GM19324 (cell line): Measurements from ENCODE around the gene SEMA4D.

Experiments used
- ATAC-seq: cut with Tn5 transposase; IDR thresholded peaks from one replicate; pipeline ENCODE4 v1.9.1; 2021; ENCODE audit warnings: mild to moderate bottlenecking, moderate library complexity; ENCODE audit not compliant: unreplicated experiment, low FRiP score

The SEMA4D gene, protein sequence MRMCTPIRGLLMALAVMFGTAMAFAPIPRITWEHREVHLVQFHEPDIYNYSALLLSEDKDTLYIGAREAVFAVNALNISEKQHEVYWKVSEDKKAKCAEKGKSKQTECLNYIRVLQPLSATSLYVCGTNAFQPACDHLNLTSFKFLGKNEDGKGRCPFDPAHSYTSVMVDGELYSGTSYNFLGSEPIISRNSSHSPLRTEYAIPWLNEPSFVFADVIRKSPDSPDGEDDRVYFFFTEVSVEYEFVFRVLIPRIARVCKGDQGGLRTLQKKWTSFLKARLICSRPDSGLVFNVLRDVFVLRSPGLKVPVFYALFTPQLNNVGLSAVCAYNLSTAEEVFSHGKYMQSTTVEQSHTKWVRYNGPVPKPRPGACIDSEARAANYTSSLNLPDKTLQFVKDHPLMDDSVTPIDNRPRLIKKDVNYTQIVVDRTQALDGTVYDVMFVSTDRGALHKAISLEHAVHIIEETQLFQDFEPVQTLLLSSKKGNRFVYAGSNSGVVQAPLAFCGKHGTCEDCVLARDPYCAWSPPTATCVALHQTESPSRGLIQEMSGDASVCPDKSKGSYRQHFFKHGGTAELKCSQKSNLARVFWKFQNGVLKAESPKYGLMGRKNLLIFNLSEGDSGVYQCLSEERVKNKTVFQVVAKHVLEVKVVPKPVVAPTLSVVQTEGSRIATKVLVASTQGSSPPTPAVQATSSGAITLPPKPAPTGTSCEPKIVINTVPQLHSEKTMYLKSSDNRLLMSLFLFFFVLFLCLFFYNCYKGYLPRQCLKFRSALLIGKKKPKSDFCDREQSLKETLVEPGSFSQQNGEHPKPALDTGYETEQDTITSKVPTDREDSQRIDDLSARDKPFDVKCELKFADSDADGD

DNA sequence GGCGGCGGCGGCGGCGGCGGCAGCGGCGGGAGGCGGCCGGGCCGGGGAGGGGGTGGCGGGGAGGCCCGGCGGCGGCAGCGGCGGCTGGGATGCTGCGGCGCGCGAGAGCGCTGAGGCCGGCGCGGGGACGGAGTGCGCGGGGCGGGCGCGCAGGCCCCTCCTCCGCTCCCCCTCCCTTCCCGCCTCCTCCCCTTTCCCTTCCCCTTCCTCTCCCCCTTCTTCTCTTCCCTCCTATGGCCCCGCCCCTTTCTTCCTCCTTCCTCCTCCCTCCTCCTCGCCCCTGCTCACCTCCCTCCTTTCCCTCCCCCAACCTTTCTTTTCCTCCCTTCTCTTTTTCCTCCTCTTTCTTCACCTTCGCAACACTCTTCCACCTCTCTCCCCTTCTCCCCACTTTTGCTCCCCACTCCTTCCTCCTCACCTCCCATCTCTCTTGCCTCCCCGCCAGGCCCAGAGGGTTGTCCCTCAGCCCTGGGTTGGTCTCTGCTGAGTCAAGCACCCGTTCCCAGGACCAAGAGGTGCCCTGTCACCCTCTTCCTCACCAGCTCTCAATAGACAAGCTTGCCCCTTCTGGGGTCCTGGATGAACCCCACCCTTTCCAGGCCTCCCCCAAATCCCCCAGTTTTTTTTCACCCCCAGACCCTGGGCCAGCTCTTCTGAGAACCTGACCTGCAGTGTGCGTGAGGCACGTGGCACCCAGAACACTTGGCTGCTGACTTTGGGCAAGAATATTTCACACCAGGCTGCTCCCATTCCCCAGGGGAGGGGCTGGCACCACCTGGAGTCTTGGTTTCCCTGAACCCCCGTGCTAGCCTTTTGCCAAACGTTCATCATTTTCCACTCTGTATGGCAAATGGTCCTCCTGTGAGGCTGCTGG is at the start of gene SEMA4D:
TSS of gene SEMA4D (minus strand) at position 136 of the 874 bp plus-strand sequence. CDS start 92,657 bp downstream, outside the sequence.
- ATAC-seq: no peak

DNA sequence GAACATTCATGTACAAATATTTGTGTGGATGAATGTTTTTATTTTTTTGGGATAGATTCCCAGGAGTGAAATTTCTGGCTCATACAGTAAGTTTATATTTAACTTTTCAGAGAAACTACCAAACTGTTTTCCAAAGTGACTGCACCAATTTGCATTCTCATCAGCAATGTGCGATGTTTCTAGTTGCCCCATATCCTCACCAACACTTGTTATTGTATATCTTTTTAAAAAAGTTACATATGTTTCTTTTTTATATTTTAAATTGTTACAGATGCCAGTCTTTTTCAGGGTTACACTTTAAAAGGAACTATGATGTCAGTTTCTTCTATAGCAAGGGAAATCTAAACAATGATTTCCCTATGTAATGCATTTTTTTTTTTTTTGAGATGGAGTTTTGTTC is 49.1 kb upstream of the SEMA4D start:
- ATAC-seq: no peak

DNA sequence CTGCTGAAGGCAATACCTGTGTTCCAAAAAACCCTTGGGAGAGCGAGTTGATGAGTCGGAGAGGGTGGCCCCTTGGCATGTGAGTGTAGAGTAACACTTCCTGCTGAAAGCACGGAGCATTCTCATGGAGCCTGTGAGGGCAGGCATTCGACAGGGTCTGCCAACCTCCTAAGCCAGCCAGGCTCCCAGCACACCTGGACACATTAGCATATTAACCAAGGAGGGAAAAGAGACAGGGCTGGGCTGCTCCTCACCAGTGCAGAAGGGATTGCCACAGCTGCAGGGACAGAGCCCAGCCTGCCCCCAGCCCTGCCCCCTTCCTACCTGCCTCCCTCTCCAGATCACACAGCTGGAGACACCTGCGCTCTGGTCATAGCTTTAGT is 46.4 kb upstream of the SEMA4D start:
- no peak for ATAC-seq

DNA sequence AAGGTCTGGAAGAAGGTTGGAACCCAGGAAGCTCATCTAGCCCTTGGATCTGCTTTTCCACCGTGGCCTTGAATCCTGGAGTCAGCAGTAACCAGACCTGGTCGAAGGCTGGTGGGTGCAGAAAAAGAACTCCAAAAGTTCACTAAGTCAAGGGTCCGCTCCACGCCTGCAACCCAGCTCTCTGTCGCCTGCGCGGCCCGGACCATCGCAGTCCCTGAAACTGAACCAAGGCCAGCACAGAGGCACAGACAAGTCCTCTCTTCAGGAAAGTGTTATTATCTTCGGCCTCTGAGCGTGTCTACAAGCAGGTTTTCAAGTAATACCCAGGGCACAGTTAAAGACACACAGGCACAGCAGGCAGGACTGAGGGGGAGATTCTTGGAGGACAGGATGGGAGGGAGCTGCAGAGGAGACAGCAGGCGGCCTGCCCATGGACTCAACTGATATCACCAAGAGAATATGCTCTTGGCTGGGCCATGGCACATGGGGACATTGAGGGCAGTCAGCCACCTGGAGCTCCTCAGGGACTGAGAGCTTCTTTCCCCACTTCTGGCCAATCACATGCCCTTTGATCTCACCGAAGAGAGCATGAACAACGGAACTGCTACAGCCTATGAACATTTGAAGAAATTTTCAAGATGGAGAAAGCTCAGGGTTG is 45.8 kb upstream of the SEMA4D start:
- ATAC-seq: no peak

DNA sequence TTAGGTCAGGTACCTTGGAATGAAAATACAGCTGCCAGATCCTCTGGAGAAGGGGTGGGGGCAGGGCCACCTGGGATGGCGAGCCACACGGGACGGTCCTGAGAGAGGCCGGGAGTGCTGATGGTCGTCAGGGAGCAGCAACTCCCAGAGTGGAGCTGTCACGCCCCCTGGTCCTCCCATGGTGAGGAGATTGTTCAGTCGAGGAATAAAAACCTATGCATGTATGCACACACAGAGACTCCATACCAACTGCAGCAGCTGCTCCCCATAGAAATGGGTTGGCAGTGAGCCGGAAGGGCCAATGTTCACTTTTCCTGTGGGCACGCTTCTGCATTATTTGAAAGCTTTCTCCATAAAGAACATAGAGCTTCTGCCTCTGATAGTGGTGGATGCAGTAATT is 45.2 kb upstream of the SEMA4D start:
- ATAC-seq: no peak

DNA sequence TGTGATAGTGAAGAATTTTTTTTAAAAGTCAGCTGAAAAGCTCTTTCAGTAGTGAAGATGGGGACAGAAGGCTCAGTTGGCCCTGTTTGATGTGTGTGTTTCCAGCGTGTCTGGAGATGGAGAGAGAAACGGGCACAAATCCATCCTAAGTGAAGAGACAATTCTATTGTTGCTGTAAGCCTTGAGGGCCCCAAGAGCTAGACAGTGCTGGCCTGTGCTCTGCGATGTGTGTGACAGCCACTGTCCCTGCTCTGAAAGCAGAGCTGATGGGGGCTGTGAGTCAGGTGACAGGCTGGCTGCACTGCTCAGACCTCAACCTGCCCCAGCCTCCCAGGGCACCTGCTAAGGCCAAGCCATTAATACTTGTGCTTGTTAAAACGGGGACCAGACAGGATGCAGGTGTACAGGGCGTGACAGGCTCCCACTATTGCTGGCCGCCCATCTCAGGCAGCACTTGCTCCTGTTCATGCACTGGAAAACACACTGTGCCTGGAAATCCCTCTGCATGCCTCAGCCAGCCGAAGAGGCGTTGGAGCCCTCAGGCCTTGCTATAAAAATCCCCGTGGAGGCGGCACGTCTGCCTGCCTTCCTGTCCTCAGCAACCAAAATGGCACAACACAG is 44.6 kb upstream of the SEMA4D start:
- ATAC-seq: no peak

DNA sequence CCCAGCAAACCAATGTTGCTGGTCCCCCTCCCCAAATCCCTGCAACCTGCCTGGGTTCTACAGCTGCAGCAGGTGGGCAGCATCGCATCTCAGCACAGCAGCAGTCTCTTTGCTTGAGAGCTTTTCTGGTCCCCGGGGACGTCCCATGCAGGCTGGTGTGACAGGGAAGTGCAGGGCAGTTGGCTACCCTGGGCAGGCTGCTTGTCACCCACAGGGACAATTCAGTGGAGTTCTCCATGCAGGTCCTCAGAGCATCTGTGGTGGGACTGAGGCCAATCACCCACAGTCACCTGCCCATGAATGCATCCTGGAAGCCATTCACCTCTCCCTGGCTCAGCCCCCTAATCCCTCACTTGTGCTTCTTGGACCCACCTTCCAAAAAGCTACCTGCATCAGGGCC is 43.9 kb upstream of the SEMA4D start:
- ATAC-seq: no peak

DNA sequence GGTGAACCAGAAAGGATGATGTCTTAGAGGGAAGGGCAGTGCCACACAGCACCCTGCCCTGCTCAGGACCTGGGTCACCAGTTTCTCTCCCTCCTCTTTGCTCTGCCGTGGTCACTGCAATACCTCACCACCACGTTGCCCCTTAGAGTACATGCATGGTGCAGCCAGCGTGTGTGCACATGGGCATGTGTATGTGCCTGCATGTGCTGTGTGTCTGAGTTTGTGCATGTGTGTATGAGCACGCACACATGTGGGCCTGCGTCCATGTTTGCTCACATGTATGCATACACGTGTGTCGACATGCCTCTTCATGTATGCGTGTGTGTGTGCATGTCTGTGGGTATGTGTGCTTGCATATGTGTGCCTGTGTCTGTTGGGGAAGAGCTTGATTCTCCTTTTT is 41.5 kb upstream of the SEMA4D start:
- no peak for ATAC-seq

DNA sequence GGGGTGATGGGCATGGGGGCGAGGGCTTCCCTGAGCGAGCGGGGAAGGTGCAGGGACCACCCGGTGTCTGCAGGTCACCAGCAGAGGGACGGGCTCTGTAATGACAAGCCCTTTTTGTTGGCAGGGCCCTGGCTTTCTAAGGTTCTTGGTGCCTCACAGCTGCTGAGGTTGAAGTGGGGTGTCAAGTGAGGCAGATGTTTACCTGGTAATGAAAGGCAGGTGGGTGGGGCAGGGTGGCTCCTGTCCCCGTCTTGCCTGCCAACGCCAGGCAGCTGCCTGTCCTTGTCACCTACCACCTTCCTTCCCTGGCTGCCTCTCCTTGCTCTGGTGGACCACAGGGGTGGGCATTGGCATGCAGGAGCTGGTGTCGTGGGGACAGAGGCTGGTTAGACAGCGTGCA is 41.0 kb upstream of the SEMA4D start:
- no peak for ATAC-seq

DNA sequence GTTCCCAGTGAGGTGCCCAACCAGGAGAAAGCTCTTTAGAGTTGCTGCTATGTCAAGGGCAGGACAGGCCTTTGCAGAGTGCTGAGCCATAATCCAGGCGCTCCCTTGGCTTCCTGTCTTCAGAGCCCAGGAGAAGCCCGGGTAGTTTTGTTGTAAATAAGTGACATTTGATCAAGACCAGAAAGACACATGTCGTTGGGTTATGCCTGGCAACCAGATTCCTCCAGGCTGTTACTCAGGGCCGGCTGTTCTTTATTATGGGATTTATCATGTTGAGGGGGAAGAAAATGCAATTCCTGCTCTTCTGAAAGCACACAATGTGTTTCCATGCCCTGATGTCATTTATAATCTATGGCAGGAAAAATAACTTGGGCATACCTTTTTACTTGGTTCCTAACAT is 39.3 kb upstream of the SEMA4D start:
- no peak for ATAC-seq

DNA sequence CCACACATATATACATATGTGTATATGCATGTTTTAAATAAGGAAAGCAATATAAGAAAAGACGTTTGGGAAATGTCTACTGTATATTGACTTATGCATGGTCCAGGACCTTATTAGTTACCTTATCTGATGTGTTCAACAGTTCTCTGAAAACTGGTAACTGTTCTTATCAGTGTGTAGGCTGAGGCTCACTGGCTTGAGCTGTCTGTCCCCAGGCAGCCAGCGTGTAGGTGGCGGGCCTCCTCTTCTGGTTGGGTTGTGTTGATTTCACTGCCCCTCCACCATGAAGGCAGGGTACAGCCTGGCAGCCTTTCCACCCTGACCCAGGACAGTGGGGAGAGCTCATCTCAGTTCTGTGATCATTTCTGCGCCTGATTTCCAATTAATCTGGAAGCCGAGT is 38.7 kb upstream of the SEMA4D start:
- ATAC-seq: no peak

DNA sequence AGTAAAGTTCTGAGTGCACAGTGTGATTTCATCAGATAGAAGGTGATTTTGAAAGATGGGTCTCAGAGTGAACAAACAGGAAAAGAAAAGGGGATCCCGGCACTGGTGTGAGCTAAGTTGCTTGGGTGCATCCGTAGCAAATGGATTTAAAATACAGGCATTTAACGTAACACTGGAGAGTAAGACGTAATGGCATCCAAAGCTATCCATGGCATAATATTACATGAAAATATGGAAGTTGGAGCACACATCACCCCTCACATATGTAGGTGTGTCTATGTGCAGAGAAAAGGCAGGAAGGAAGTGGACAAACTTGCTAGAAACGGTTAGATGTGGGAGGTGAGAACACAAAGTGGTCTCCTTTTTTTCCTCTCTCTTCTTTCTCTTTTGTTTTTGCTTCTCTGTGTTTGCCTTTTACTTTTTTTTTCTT is 38.2 kb upstream of the SEMA4D start:
- no peak for ATAC-seq

DNA sequence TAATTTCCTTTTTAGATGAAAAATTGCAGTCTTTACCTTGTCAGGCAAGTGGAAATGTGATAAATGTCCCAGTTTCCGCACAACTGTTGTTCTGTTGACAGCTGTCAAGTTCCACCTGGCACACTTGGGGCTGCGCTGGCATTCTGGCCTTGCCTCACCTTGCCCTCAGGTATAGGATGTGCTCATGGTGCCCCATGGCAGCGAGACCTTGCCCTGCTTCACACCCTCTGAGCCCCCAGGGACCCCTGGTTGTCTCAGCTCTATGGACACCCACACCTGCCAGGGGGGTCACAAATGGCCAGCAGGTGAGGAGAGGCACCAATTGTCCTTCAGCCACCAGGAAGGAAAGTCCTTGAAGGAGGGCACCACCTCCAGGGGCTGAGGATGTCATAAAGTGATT is 37.5 kb upstream of the SEMA4D start:
- no peak for ATAC-seq

DNA sequence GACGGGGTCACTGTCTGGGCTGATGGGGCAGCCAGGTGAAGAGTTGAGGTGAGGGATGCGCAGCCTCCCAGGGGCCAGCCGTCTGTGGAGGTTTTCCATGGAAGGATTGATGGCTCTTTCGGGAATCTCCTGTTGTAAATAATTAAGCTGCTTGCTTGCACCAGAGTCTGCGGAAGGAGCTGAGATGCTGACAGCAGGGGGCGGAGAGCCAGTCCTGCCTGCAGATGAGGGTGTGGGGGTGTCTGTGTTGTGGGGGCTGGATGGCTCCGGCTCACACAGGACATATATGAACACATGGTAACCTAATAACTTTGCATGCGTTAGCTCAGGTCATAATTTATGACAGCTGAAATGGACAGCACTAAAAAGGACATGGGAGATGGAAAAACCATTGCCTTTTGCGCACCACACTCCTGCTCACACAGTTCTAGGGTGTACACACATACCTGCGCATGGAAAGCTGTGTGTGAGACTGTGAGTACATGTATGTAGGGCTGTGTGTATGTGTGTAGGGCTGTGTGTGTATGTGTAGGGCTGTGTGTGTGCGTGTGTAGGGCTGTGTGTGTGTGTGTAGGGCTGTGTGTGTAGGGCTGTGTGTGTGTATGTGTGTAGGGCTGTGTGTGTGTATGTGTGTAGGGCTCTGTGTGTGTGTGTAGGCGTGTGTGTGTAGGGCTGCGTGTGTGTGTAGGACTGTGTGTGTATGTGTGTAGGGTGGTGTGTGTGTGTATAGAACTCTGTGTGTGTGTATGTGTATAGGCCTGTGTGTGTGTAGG is 36.8 kb upstream of the SEMA4D start:
- no peak for ATAC-seq

DNA sequence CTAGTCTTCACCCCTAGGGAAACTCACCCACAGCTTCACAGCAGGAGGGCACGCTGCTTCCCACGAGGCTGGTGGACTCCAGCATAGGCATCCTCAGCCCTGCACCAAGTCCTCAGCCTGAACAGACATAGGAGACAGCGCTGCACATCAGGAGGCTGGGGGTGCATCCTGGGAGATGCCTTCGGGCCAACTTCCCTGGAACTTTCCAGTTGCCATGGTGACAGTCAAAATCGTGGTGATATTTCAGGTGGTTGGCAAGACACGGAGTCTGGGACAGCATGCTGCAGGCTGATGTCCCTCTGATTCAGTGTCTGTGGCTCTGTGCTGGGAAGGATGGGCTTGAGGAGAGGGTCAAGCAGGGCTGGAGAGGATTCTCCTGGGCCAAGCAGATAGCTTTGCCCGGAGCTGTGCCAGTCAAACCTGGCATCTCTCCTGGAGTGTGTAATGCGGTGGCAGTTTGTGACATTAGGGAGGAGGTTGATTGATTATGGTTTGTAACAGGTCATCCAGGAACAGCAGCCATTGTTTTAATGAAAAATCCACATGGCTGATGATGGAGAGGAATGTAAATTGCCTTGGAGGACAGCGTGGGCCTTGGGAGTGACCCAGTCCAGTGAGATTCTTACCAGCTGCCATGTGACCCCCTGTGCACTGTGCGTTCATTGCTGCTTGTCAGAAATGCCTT is 35.6 kb upstream of the SEMA4D start:
- no peak for ATAC-seq

DNA sequence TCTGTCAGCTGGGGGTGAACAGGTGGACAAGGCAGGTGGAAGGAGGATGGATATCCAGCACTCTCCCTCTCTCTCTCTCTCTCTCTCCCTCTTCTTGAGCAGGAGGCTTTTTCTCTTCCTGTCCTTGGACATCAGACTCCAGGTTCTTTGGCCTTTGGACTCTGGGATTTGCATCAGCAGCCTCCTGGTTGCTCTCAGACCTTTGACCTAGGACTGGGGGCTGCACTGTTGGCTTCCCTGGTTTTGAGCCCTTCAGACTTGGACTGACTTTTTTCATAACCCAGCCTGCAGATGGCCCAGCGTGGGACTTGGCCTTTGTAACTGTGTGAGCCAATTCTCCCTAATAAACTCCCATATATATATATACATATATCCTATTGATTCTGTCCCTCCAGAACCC is 35.0 kb upstream of the SEMA4D start:
- ATAC-seq: no peak

DNA sequence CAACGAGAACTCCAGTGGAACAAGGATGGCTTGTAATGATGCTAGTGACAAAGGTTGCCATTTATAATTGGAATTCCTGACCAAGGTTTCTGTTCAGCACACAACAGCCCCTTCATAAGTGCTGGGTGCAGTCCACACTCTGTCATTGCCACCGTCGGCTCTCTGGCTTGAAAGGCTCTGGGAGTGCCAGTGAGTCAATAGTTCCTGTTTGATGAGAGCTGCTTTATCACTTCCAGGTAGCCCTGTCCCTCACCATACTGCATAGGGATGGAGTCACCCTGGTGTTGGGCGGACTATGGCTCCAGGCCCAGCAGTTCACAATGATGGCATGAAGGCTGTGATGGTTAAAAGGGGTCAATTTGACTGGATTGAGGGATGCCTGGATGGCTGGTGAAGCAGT is 34.6 kb upstream of the SEMA4D start:
- no peak for ATAC-seq

DNA sequence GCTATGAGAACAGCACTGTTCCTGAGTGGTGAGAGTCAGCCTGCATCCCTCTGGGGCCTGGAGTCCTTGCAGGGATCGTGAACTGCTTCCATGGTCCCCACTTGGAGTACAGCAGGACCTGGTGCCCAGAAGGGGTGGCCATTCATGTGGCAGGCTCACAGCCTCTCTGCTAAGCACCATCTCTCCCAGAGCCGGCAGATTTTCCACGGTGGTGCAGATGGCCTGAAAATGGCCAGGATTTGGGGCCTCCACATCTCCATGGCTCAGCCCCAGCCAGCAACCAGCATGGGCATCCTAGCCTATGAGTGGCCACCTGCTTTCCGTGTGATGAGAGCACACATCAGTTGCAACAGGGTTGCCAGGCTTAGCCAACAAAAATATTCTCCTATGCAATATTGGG is 33.9 kb upstream of the SEMA4D start:
- no peak for ATAC-seq

DNA sequence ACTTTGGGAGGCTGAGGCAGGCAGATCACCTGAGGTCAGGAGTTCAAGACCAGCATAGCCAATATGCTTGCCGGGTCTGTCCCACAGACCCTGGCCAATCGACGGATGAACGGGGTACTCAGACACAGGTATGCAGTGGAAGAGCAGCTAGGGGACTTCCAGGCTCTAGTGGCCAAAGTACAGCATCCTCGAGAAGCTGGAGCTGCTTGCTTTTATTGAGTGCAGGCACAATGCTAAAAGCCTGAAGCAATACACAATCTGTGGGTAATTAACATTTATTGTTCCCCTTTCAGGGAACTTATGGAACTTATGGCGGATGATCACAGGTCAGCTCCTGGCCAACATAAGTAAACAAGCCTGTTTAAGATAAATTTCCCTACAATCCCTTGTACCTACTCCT is 32.8 kb upstream of the SEMA4D start:
- no peak for ATAC-seq
